H1 (cell line): ENCODE measurements around the gene EML1. TPM values are rescaled to one million over a fixed set of nuclear protein-coding genes. Genes with fewer than 3 reads are reported as not detected.

Experiments
- BRCA1 ChIP-seq: IDR thresholded peaks from 2 replicates; pipeline ENCODE4 v1.6.1; 2012; ENCODE audit warnings: low read depth, low read length, improper control_type of control experiment
- EGR1 ChIP-seq: IDR thresholded peaks from 2 replicates; pipeline ENCODE4 v1.6.1; 2011; ENCODE audit warnings: low read depth, low read length, borderline replicate concordance
- ZNF274 ChIP-seq: IDR thresholded peaks from 2 replicates; pipeline ENCODE4 v1.7.0; 2012; ENCODE audit warnings: low read length, borderline replicate concordance; ENCODE audit errors: extremely low read depth
- polyA plus RNA-seq, 7 experiments: library from polyadenylated mRNA; depleted of rRNA in 3 of 7; stranded (reverse) in 5 of 7; unstranded in 2 of 7; fragments of >200 nt in 5 of 7; fragments of 200-250 nt in 2 of 7; gene quantifications; 1 replicate in 5 of 7; 2 replicates in 1 of 7; 4 replicates in 1 of 7; pipeline versions ENCODE4 v1.2.1 to v1.2.3, GENCODE V29; 2011 to 2013; ENCODE audit warnings: missing spikeins in 2 of 7, mixed read lengths in 2 of 7
- total RNA-seq: library from RNA; stranded (reverse); fragmentation: NEBNext Ultra II Directional; extraction: Animal tissue kit (Norgen Biotek cat#: 25700); gene quantifications from 2 replicates; pipeline ENCODE4 v1.2.1, GENCODE V29; 2021
- TF ChIP-seq, protein P1 (sequence below): fragments of 300-600 bp; sonication (generic); IDR thresholded peaks from 2 replicates; pipeline ENCODE4 v1.7.1; 2012; ENCODE audit warnings: low read length, moderate library complexity, mild to moderate bottlenecking, inconsistent platforms; ENCODE audit not compliant: insufficient replicate concordance

Gene EML1
- total and polyA plus RNA-seq, 2 of the 8 experiments (the other 6 are each of a cell fraction or from before 2014, with no cell fraction given): 11.1 to 24.7 TPM

DNA sequence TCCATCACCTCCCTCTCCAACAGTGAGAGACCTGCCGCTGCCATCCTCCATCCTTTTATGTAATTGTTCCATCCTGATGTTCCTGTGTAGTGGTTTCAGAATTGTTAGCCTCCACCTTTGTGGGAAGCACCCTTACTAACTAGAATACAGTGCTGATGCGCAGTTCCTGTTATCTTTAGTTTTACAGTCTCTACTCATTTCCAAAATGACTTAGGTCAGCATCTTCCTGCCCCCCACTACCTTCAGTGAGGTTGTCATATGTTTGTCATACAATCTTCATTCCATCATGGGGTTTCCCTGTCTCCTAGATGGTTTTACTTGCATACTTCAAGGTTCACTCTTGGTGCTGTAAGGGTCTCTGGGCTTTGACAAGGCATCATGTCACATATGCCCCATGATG, 69.8 kb downstream of the EML1 start (continued):
- TF ChIP-seq, protein P1, sequence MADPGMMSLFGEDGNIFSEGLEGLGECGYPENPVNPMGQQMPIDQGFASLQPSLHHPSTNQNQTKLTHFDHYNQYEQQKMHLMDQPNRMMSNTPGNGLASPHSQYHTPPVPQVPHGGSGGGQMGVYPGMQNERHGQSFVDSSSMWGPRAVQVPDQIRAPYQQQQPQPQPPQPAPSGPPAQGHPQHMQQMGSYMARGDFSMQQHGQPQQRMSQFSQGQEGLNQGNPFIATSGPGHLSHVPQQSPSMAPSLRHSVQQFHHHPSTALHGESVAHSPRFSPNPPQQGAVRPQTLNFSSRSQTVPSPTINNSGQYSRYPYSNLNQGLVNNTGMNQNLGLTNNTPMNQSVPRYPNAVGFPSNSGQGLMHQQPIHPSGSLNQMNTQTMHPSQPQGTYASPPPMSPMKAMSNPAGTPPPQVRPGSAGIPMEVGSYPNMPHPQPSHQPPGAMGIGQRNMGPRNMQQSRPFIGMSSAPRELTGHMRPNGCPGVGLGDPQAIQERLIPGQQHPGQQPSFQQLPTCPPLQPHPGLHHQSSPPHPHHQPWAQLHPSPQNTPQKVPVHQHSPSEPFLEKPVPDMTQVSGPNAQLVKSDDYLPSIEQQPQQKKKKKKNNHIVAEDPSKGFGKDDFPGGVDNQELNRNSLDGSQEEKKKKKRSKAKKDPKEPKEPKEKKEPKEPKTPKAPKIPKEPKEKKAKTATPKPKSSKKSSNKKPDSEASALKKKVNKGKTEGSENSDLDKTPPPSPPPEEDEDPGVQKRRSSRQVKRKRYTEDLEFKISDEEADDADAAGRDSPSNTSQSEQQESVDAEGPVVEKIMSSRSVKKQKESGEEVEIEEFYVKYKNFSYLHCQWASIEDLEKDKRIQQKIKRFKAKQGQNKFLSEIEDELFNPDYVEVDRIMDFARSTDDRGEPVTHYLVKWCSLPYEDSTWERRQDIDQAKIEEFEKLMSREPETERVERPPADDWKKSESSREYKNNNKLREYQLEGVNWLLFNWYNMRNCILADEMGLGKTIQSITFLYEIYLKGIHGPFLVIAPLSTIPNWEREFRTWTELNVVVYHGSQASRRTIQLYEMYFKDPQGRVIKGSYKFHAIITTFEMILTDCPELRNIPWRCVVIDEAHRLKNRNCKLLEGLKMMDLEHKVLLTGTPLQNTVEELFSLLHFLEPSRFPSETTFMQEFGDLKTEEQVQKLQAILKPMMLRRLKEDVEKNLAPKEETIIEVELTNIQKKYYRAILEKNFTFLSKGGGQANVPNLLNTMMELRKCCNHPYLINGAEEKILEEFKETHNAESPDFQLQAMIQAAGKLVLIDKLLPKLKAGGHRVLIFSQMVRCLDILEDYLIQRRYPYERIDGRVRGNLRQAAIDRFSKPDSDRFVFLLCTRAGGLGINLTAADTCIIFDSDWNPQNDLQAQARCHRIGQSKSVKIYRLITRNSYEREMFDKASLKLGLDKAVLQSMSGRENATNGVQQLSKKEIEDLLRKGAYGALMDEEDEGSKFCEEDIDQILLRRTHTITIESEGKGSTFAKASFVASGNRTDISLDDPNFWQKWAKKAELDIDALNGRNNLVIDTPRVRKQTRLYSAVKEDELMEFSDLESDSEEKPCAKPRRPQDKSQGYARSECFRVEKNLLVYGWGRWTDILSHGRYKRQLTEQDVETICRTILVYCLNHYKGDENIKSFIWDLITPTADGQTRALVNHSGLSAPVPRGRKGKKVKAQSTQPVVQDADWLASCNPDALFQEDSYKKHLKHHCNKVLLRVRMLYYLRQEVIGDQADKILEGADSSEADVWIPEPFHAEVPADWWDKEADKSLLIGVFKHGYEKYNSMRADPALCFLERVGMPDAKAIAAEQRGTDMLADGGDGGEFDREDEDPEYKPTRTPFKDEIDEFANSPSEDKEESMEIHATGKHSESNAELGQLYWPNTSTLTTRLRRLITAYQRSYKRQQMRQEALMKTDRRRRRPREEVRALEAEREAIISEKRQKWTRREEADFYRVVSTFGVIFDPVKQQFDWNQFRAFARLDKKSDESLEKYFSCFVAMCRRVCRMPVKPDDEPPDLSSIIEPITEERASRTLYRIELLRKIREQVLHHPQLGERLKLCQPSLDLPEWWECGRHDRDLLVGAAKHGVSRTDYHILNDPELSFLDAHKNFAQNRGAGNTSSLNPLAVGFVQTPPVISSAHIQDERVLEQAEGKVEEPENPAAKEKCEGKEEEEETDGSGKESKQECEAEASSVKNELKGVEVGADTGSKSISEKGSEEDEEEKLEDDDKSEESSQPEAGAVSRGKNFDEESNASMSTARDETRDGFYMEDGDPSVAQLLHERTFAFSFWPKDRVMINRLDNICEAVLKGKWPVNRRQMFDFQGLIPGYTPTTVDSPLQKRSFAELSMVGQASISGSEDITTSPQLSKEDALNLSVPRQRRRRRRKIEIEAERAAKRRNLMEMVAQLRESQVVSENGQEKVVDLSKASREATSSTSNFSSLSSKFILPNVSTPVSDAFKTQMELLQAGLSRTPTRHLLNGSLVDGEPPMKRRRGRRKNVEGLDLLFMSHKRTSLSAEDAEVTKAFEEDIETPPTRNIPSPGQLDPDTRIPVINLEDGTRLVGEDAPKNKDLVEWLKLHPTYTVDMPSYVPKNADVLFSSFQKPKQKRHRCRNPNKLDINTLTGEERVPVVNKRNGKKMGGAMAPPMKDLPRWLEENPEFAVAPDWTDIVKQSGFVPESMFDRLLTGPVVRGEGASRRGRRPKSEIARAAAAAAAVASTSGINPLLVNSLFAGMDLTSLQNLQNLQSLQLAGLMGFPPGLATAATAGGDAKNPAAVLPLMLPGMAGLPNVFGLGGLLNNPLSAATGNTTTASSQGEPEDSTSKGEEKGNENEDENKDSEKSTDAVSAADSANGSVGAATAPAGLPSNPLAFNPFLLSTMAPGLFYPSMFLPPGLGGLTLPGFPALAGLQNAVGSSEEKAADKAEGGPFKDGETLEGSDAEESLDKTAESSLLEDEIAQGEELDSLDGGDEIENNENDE: no peak
- no peak for TF ChIP-seq BRCA1
- no peak for TF ChIP-seq EGR1
- no peak for TF ChIP-seq ZNF274
